Activated T-helper 1 cell treated with anti-CD3 and anti-CD28 coated beads, Interleukin-2, amount 50 U/mL, for 16 hours (primary cell): Measurements from ENCODE around the gene CCNH.

ENCODE experiments used
- DNase-seq, 2 donors: peaks; one replicate each; pipeline ENCODE4 v3.0.0-alpha.2; 2020; ENCODE audit warnings: low read depth in 1 of 2, low spot score in 1 of 2

The CCNH gene

DNA sequence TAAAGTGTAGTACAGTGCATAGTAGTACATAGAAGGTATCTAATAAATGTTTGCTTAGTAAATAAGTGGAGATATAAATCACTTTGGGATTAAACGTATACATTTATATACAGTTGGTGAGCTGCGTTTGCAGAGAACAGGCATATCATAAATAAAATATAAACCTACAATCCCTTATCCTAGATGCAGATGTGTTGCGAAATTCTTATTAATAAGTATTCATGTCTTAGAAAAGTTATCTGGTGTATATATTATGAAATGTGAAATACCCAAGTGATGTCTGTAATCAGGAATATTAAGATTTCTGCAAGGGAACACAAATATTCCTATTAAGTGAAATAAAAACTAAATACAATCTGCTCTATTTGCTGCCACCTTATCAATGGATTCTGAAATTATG is 8.8 kb downstream of the CCNH start:
- DNase-seq = no peak

- no peak for DNase-seq
These were observed 9.3 kb downstream of the CCNH start for GRCh38 chr5:87403409-87403808.

DNA sequence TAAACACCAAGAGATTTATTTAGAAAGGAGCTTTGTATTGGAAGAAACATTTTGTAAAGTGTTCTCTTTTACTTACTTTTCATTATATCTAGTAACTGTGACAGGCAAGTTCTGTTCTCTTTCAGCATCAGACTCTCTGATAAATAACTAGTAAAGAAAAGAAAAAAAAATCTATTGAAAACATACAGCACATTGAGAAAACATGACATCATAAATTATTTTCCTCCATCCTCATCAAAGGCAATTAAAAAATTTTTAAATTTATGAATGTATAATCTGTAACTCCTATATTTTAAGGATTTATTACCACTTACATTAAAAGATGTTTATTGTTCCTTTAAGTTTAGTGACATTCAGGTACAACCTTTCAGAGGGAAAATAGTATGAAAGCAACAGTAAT is 11.1 kb downstream of the CCNH start:
- no peak for DNase-seq

DNA sequence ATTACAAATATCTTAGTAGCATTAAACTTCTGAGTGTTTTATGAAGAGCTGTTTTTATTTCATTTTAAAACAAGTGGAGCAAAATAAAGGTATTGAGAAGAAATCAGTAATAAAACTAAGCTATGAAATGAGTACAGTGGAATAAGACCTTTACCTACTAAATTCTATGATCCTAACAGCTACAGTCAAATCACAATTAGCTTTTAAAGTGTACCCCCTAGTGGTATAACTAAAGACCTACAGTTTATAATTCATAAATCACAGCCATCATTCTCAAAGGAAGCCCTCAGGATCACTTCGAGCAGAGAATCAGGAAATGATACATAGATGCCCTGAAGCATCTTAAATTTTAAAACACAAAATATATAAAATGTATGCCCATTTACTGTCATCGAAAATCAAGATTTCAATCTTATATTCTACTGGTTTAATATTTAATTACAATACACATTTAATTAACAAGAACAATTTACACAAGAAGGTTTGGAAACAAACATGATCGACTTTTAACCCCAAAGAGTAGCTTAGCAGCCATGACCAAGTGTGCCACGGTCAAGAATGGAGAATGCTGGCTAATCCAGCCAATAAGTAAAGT is 12.3 kb downstream of the CCNH start:
- DNase-seq = no peak

DNA sequence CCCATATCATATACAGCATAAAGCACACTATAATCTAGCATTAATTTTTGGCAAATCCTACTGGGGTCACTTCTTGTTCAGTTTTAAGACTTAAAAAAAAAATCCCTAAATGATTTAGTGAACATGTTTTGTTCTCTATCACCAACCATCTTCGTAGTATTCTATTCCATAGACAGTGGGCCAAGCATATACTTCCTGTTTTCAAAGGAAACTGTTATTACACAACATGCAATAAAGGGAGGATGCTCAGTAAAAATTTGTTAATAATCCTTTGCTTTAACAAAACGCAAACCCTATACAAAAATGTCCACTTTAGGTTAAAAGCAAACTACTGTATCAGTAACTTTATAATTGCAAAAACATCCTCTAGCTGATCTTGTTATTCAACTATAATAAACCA is 13.0 kb downstream of the CCNH start:
- DNase-seq = no peak

DNA sequence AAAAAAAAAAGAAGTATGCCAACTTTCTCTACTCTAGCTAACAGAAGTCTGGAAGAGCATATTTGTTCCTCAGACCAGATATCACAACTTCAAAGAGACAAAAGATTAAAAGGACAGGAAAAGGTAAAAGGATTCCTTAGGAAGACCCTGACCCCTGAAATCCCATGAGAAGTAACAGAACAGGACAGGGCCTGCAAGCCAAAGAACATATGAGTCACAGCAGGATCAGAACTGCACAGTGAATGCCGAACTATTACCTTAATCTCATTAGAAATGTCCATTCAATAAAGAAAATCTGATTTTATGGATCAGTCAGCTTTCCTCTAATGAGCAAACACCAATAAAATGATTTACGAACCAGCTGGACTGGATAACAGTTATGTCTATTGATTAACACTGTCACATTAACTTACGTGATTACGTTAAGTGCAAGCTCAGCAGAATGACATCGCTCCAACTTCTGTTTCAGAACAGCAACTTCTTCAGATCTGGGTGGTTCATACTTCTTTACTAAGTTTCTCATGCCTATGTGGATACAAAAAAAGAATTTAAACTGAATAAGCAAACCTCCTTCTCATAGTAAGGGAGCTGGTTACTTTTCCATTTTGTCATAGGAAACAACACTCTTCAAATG is 13.6 kb downstream of the CCNH start:
- no peak for DNase-seq

DNA sequence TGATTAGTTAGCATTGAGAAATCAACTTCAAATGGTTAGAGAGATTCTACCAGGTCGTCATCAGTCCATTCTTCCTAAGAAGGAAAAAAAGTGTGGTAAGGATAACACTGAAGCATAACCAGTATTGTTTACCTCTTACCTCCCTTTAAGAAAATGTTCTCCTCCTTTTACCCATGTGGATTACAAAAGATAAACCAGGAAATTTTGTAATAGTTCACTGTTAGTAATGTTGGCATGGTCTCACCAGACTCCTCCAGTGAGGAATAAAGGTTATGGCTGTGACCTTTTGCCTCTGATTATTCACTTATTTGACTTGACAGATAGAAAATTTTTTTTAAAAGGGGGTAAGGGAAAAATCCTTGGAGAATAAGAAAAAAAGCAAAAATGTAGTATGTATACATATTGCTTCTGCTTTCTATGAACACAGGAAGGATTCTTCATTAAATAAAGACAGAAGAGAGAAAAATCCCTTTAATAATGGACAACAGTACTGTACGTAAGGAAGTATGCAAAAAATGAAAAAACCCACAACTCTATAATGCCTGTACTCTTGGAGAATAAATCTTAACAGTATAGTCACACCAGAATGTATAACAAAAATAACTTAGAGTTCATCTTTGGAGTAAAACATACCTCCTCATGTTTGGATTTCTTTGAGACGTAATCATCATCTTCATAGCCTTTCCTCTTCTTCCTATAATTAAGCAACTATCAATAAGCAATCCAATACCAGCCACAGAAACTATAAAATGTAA is 18.1 kb downstream of the CCNH start:
- DNase-seq = no peak

DNA sequence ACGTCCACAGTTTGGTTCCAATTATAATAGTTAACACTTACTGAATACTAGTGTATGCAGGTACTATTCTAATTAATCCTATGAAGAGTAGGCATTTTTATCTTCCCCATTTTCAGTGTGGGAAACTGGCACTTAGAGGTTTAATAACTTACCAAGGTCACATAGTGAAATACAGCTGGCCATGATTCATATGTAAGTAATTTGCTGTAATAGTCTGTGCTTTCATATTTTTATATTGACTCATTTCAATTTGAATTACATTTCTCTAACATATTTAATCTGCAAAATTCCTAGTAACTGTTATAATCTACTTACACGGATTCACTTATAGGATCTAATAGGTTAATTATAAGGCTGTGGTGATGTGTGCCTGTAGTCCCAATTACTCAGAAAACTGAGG is 19.4 kb downstream of the CCNH start:
- no peak for DNase-seq

- no peak for DNase-seq
These were observed 19.9 kb downstream of the CCNH start for GRCh38 chr5:87392801-87393200.

DNA sequence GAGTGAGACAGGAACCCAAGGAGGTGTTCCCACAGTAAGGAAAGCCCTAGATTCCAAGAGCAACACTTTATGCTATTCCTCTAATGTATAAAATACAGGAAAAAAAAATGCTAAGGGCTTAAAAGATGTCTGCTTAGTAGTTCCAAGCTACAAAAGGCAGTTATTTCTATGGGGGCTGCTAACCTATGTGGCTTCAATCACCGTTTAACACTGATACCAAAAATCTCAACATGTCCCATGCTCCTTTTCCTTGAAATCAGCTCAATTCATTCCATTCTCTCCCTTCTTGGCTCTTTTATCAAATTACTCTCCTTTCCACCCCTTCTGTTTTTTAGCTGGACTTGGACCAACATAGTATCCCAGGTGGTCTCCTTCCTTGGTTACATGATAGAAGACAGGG is 20.6 kb downstream of the CCNH start:
- no peak for DNase-seq

DNA sequence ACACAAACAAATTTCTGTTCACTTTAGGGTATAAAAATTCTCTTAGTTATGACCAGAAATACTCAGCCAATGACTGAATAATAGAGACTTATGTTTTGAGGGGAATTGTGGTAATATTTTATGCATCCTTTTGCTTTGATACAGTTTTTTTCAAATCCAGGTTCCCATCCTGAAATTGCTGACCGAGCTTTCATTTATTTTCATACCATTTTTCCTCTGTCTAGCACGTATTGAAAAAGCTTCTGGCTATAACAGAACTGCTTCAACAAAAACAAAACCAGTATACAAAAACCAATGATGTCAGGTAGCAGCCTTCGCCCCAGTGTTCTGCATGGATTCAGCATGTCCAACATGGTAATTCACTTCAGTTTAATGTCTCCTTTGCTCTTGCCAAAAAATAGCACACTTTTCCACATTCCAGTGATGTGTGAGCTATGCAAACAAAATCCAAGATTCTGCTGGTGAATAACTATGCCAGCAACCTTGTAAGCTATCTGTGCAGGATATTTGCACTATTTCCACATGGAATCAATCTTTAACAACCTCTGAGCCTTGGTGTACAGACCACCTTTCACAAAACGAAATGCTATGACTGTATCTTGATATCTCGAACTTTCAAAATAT is 22.0 kb downstream of the CCNH start:
- no peak for DNase-seq

DNA sequence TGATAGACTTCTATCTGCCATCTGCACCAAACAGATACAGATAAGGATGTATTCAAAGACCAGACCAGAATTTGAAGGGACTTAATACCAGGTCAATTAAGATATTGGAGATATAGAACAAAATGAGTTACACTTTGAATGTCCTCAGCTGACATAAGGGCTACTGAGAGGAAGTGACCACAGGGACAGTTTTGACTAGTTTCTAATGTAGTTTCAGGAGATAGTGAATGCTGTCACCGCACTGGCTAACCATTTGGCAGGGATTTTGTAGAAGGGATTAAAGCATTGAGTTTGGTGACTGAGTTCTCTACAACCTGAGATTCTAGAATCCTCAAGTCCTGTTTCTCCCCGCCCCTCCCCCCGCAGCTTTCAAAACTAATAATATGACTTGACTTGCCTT is 22.7 kb downstream of the CCNH start:
- no peak for DNase-seq

DNA sequence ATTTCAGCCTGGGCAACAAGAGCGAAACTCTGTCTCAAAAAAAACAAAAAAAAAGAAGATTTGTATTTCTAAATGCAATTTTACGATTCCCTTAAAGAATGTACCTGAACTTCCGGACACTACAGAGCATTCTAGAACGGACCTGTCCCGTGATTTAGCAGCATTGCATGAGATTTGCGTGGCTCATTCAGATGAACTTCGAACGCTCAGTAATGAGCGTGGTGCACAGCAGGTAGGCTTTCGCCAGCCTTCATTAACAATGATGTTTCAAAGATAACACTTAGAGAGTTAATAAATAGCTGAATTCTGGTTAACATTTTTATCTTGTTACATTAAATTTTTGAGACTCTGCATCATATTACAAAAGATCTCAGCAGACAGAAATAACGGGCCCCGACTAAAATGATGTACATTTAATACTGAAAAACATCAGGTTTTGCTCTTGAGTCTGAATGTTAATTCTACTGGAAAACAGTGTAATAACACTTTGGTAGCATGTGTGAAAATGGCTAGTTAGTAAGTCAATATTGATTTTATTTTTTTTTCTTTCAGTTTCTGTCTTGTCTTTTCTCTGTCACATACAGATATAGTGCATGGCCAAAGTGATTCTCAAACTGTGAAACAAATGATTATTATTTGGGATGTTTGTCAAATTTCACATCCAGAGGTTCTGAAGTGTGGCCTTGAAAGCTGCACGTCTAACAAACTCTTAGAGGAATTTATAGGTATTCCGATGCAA is 23.3 kb downstream of the CCNH start:
- DNase-seq = no peak

GRCh38 chr5:87388129-87388528 is 24.6 kb downstream of the CCNH start:
- DNase-seq = no peak

- DNase-seq = no peak
These were observed 26.9 kb downstream of the CCNH start for GRCh38 chr5:87385802-87386201.

DNA sequence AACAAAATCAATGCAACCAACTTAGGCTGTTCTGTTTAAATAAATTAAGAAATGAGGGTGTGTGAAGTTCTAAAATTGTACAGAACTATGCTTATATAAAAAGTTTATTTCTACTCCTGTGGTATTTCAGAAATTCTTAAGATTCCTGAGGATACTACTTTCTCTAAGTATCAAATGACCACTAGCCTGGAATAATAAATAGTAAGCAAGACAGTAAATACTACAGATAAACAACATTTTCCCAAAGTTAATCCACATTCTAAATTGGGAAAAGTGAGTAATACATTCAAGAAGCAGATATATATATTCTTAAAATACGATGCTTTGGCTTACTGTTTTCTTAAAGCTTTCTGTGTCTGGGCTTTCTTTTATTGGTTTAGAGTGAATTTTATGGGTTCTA is 29.5 kb downstream of the CCNH start:
- DNase-seq = no peak

DNA sequence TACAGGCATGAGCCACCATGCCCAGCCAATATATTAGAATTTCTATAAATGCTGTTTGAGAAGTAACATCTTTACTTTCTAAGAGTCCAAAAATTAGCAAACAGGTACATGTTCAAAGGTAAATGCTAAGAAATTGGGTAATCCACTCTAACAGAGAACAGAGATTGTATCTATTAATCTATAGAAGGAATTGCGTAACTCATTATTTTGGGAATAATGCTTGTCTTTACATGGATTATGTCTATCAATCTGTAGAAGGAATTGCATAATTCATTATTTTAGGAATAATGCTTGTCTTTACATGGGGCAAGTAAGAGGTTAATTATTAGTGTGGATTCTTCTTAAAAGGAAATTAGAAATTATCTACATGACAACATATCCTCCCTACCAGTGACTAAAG is 30.5 kb downstream of the CCNH start:
- no peak for DNase-seq

DNA sequence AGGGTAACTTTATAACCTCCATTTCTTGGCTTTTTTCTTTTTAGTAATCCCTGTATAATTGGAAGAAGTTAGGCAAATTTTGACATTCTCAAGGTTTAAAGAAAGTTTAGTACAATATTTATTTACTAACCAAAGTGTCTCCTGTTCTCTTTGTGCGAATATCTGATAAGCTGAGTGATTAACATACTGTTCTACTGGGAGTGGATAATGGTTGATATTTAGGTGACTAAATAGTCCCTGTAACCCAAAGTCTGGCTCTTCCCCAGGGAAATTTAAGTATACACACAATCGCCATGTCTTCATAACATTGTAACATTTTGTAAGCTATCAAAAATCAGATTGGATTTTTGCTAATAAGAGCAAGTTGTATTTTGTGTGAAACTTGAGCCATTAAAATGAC is 40.0 kb downstream of the CCNH start:
- DNase-seq = no peak

- no peak for DNase-seq
These were observed 43.3 kb downstream of the CCNH start for GRCh38 chr5:87369431-87369830.

GRCh38 chr5:87368601-87369000 is 44.1 kb downstream of the CCNH start:
- DNase-seq = no peak

DNA sequence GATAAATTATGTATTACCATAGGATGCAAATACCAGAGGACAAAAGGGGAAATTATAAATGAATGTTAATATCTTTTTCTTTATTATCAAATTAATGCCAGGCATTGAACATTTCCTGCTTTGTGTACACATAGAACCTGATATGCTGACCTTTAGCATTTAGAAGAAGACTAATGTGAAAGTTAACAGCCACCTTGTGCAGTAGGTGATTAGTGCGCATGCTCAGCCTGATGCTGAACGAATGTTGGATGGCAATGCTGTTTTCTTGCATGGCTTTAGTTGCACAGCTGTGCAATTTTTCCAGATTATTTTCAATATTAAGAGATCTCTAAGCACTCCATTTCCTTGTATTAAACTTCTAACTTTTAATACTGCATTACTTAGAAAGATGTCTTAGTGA is 45.5 kb downstream of the CCNH start:
- DNase-seq = no peak
